Lung (tissue), 12 donors: ENCODE data around the gene GNA15. TPM values are rescaled to one million over a fixed set of nuclear protein-coding genes. Genes with fewer than 3 reads are reported as not detected.

Source experiments
- ATAC-seq: fragments of 200-7000 bp; cut with Tn5 transposase; one replicate; pipeline ENCODE4 v1.9.1; 2020; ENCODE audit warnings: moderate number of reproducible peaks; ENCODE audit not compliant: insufficient read depth, low FRiP score
- DNase-seq, 3 donors: peaks; one replicate each; pipeline ENCODE4 v3.0.0-alpha.2; 2013 to 2017
- H3K27ac ChIP-seq, 2 donors: one replicate each; pipeline ENCODE4 v1.5.1; 2013; ENCODE audit warnings: mild to moderate bottlenecking in 2 of 2, moderate library complexity in 2 of 2, control low read depth in 1 of 2, inconsistent platforms in 1 of 2, low read depth in 1 of 2, low read length in 1 of 2
- H3K27me3 ChIP-seq, 3 donors: one replicate each; pipeline ENCODE4 v1.5.1; 2013; ENCODE audit warnings: low read length in 2 of 3; ENCODE audit not compliant: control insufficient read depth in 3 of 3, insufficient read depth in 3 of 3
- H3K36me3 ChIP-seq, 4 donors: one replicate each; pipeline ENCODE4 v1.5.1; 2013; ENCODE audit warnings: low read length in 4 of 4, mild to moderate bottlenecking in 1 of 4, moderate library complexity in 1 of 4; ENCODE audit not compliant: control insufficient read depth in 4 of 4, insufficient read depth in 4 of 4
- H3K4me1 ChIP-seq, 5 donors: one replicate each; pipeline ENCODE4 v1.5.1; 2013; ENCODE audit warnings: low read length in 5 of 5, mild to moderate bottlenecking in 2 of 5, moderate library complexity in 1 of 5; ENCODE audit not compliant: control insufficient read depth in 5 of 5, insufficient read depth in 5 of 5
- H3K4me3 ChIP-seq: one replicate; pipeline ENCODE4 v1.5.1; 2013; ENCODE audit warnings: mild to moderate bottlenecking, control low read depth, moderate library complexity
- H3K9ac ChIP-seq, 2 donors: one replicate each; pipeline ENCODE4 v1.5.1; 2013; ENCODE audit warnings: low read length in 2 of 2, control low read depth in 1 of 2; ENCODE audit not compliant: insufficient read depth in 1 of 2
- H3K9me3 ChIP-seq, 4 donors: one replicate each; pipeline ENCODE4 v1.5.1; 2013; ENCODE audit warnings: low read length in 3 of 4, mild to moderate bottlenecking in 1 of 4, moderate library complexity in 1 of 4; ENCODE audit not compliant: control insufficient read depth in 4 of 4, insufficient read depth in 3 of 4
- WGBS, 2 donors: extraction: QIAGEN DNeasy Blood & Tissue Kit; methylation state at CpG; one replicate each; pipeline ENCODE4 v1.1.7; 2013; 5-methylcytosine and 5-hydroxymethylcytosine counted together
- polyA plus RNA-seq, 2 donors: library from polyadenylated mRNA; stranded (reverse); fragments of 200-250 nt; gene quantifications; one replicate each; pipeline ENCODE4 v1.2.1, GENCODE V29; 2013
- total RNA-seq, 2 donors: library from RNA; depleted of rRNA in 1 of 2; stranded (reverse); fragments of >200 nt in 1 of 2; gene quantifications; one replicate each; pipeline ENCODE4 v1.2.1, GENCODE V29; 2014 to 2021
- TF ChIP-seq, protein P1 (sequence below): IDR thresholded peaks from 2 replicates; pipeline ENCODE4 v1.5.1; 2012; ENCODE audit warnings: mild to moderate bottlenecking; ENCODE audit errors: control extremely low read depth, extremely low read depth
- donor health status: control.
- donor health status: control.
- donor health status: Bipolar disorder and iron deficiency.
- donor health status: healthy.
- donor health status: DM: yes; HTN: yes; CAD: no.

GNA15 gene
- total and polyA plus RNA-seq, 4 donors = 18.6 to 65.4 (median 28.7) TPM

DNA sequence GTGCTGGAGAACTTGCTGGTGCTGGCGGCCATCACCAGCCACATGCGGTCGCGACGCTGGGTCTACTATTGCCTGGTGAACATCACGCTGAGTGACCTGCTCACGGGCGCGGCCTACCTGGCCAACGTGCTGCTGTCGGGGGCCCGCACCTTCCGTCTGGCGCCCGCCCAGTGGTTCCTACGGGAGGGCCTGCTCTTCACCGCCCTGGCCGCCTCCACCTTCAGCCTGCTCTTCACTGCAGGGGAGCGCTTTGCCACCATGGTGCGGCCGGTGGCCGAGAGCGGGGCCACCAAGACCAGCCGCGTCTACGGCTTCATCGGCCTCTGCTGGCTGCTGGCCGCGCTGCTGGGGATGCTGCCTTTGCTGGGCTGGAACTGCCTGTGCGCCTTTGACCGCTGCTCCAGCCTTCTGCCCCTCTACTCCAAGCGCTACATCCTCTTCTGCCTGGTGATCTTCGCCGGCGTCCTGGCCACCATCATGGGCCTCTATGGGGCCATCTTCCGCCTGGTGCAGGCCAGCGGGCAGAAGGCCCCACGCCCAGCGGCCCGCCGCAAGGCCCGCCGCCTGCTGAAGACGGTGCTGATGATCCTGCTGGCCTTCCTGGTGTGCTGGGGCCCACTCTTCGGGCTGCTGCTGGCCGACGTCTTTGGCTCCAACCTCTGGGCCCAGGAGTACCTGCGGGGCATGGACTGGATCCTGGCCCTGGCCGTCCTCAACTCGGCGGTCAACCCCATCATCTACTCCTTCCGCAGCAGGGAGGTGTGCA, 43.3 kb downstream of the GNA15 start:
- no peak for ATAC-seq
- WGBS, 2 donors = 42 to 61% methylated on average over 52 of the region's 52 CpGs
- TF ChIP-seq, protein P1, sequence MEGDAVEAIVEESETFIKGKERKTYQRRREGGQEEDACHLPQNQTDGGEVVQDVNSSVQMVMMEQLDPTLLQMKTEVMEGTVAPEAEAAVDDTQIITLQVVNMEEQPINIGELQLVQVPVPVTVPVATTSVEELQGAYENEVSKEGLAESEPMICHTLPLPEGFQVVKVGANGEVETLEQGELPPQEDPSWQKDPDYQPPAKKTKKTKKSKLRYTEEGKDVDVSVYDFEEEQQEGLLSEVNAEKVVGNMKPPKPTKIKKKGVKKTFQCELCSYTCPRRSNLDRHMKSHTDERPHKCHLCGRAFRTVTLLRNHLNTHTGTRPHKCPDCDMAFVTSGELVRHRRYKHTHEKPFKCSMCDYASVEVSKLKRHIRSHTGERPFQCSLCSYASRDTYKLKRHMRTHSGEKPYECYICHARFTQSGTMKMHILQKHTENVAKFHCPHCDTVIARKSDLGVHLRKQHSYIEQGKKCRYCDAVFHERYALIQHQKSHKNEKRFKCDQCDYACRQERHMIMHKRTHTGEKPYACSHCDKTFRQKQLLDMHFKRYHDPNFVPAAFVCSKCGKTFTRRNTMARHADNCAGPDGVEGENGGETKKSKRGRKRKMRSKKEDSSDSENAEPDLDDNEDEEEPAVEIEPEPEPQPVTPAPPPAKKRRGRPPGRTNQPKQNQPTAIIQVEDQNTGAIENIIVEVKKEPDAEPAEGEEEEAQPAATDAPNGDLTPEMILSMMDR = no peak
- Histone ChIP-seq H3K4me1 (peaks cover 0 to 23% (median 0%) of the 10 kb centered on the region in 5 donors), H3K27me3 (no peaks in the 10 kb centered on the region), H3K9me3 (no peaks in the 10 kb centered on the region), H3K4me3 (peak overlapping the region; percentile 38), H3K9ac (no peak overlapping the region), H3K36me3 (no peaks in the 10 kb centered on the region), H3K27ac (peak overlapping the region in 1 of 2 donors; percentile 87)
- DNase-seq = no peak

DNA sequence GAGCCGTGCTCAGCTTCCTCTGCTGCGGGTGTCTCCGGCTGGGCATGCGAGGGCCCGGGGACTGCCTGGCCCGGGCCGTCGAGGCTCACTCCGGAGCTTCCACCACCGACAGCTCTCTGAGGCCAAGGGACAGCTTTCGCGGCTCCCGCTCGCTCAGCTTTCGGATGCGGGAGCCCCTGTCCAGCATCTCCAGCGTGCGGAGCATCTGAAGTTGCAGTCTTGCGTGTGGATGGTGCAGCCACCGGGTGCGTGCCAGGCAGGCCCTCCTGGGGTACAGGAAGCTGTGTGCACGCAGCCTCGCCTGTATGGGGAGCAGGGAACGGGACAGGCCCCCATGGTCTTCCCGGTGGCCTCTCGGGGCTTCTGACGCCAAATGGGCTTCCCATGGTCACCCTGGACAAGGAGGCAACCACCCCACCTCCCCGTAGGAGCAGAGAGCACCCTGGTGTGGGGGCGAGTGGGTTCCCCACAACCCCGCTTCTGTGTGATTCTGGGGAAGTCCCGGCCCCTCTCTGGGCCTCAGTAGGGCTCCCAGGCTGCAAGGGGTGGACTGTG, 44.0 kb downstream of the GNA15 start:
- ATAC-seq (no peak), DNase-seq (no peak)
- H3K4me1 ChIP-seq = peaks cover 0 to 24% (median 0%) of the 10 kb centered on the region in 5 donors
- H3K27me3 ChIP-seq = no peaks in the 10 kb centered on the region
- H3K27ac ChIP-seq = peak overlapping the region in 1 of 2 donors; percentile 87
- H3K9me3 ChIP-seq = no peaks in the 10 kb centered on the region
- WGBS, 2 donors = 29 to 67% methylated on average over 31 of the region's 31 CpGs
- TF ChIP-seq, protein P1 = no peak
- no peak overlapping the region for H3K9ac ChIP-seq
- no peaks in the 10 kb centered on the region for H3K36me3 ChIP-seq
- H3K4me3 ChIP-seq = peak overlapping the region; percentile 24

DNA sequence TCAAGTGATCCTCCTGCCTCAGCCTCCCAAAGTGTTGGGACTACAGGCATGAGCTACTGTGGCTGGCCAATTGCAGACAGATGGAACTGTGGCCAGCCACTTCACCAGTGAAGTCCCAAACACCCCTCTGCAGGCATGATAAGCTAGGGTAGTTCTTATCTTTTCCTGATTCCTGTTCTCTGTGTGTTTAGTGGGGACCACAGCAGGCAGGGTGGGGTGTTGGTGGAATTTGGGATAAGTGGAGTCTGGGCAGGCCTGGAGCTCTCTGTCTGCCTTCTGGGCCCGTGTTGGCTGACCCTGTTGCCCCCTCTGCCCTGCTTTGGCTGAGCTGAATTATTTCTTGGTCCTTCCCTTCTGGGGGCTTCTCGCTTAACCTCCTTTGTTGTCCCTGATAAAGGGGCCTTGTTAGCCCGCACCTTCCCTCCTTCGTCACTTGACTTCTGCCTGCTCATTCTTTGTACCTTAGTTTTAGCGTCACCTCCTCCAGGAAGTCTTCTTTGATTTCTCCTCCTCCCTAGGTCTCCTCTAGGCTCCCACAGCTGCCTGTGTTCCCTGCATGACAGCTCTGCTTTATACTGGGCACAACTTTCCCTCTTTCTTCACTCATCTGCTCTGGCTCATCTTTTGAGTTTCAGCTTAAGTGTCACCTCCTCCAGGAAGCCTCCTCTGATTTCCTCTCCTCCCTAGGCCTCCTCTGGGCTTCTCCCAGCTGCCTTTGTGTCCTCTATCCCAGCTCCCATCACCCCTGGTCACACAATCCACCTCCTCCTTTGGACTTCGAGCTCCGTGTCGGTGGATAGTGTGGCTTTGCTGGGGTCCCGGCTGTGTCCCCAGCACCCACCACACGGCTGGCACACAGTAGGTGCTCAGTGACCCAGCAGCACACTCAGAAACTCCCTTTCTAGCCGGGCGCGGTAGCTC, 48.1 kb downstream of the GNA15 start:
- peaks cover 0 to 4% (median 0%) of the 10 kb centered on the region in 4 donors for H3K36me3 ChIP-seq
- DNase-seq = no peak
- TF ChIP-seq, protein P1 = no peak
- no peak overlapping the region for H3K27ac ChIP-seq
- WGBS, 2 donors = 73 to 81% methylated on average over 13 of the region's 13 CpGs
- H3K27me3 ChIP-seq = no peaks in the 10 kb centered on the region
- no peak overlapping the region for H3K4me3 ChIP-seq
- no peak for ATAC-seq
- H3K4me1 ChIP-seq = peaks cover 0 to 29% (median 4%) of the 10 kb centered on the region in 5 donors
- no peak overlapping the region for H3K9ac ChIP-seq
- H3K9me3 ChIP-seq = no peaks in the 10 kb centered on the region
